Neural progenitor cell (in vitro differentiated cells): ENCODE measurements around the gene ZNF598. TPM values are rescaled to one million over a fixed set of nuclear protein-coding genes. Genes with fewer than 3 reads are reported as not detected.

ENCODE experiments used
- DNase-seq: peaks from one replicate; pipeline ENCODE4 v3.0.0-alpha.2; 2016; ENCODE audit warnings: low spot score
- H2AFZ ChIP-seq: fragments of 200-600 bp; sonication (generic); replicated peaks from 2 replicates; pipeline ENCODE4 v1.6.1; 2016; ENCODE audit warnings: antibody characterized with exemption
- H3F3A ChIP-seq: fragments of 200-600 bp; sonication (generic); 2 replicates; pipeline ENCODE4 v1.6.1; 2016; ENCODE audit warnings: antibody characterized with exemption, low read depth
- H3K27ac ChIP-seq: fragments of 200-600 bp; sonication (generic); 2 replicates; pipeline ENCODE4 v1.5.1; 2016; ENCODE audit warnings: mild to moderate bottlenecking
- H3K27me3 ChIP-seq: fragments of 200-600 bp; sonication (generic); 2 replicates; pipeline ENCODE4 v1.6.1; 2016; ENCODE audit warnings: mild to moderate bottlenecking, moderate library complexity
- H3K36me3 ChIP-seq: fragments of 200-600 bp; sonication (generic); 2 replicates; pipeline ENCODE4 v1.5.1; 2016
- H3K4me1 ChIP-seq: fragments of 200-600 bp; sonication (generic); 2 replicates; pipeline ENCODE4 v1.6.1; 2016; ENCODE audit warnings: mixed run types
- H3K4me2 ChIP-seq: fragments of 200-600 bp; sonication (generic); 2 replicates; pipeline ENCODE4 v1.6.1; 2016
- H3K4me3 ChIP-seq: fragments of 200-600 bp; sonication (generic); 2 replicates; pipeline ENCODE4 v1.5.1; 2016
- H3K79me2 ChIP-seq: fragments of 200-600 bp; sonication (generic); 2 replicates; pipeline ENCODE4 v1.6.1; 2016; ENCODE audit warnings: low read depth
- H3K9ac ChIP-seq: fragments of 200-600 bp; sonication (generic); 2 replicates; pipeline ENCODE4 v1.6.1; 2016
- H3K9me3 ChIP-seq: fragments of 200-600 bp; sonication (generic); 2 replicates; pipeline ENCODE4 v1.5.1; 2016; ENCODE audit warnings: low read depth
- H4K20me1 ChIP-seq: fragments of 200-600 bp; sonication (generic); 2 replicates; pipeline ENCODE4 v1.6.1; 2016; ENCODE audit warnings: low read depth
- H3K27ac Mint-ChIP-seq: 3 replicates; pipeline ENCODE4 v1.8.0; 2021; ENCODE audit warnings: mixed read lengths
- H3K27me3 Mint-ChIP-seq: 2 replicates; pipeline ENCODE4 v1.8.0; 2022; ENCODE audit warnings: low read depth, mild to moderate bottlenecking, inconsistent platforms, moderate library complexity, mixed read lengths; ENCODE audit not compliant: insufficient read depth
- H3K36me3 Mint-ChIP-seq: 3 replicates; pipeline ENCODE4 v1.8.0; 2021; ENCODE audit warnings: mixed read lengths
- H3K4me1 Mint-ChIP-seq: 3 replicates; pipeline ENCODE4 v1.8.0; 2021; ENCODE audit warnings: mixed read lengths
- H3K4me3 Mint-ChIP-seq: 3 replicates; pipeline ENCODE4 v1.8.0; 2021; ENCODE audit warnings: mild to moderate bottlenecking, moderate library complexity, mixed read lengths
- H3K9me3 Mint-ChIP-seq: 3 replicates; pipeline ENCODE4 v1.8.0; 2020; ENCODE audit warnings: mixed read lengths
- EZH2 ChIP-seq: fragments of 200-600 bp; sonication (generic); IDR thresholded peaks from 2 replicates; pipeline ENCODE4 v1.6.1; 2017; ENCODE audit warnings: antibody characterized with exemption, mild to moderate bottlenecking, moderate library complexity
- EZH2phosphoT487 ChIP-seq: fragments of 200-600 bp; sonication (generic); IDR thresholded peaks from 2 replicates; pipeline ENCODE4 v1.6.1; 2017; ENCODE audit warnings: antibody characterized with exemption
- total RNA-seq: library from RNA; depleted of rRNA; stranded (reverse); fragments of >200 nt; gene quantifications from 2 replicates; pipeline ENCODE4 v1.2.3, GENCODE V29; 2015; ENCODE audit warnings: low replicate concordance
- TF ChIP-seq, protein P1 (sequence below): fragments of 200-600 bp; sonication (generic); IDR thresholded peaks from 2 replicates; pipeline ENCODE4 v1.5.1; 2017; ENCODE audit warnings: antibody characterized with exemption, mild to moderate bottlenecking

The ZNF598 gene
- total RNA-seq, 1 donor from 2014 or later: 12.7 TPM

DNA sequence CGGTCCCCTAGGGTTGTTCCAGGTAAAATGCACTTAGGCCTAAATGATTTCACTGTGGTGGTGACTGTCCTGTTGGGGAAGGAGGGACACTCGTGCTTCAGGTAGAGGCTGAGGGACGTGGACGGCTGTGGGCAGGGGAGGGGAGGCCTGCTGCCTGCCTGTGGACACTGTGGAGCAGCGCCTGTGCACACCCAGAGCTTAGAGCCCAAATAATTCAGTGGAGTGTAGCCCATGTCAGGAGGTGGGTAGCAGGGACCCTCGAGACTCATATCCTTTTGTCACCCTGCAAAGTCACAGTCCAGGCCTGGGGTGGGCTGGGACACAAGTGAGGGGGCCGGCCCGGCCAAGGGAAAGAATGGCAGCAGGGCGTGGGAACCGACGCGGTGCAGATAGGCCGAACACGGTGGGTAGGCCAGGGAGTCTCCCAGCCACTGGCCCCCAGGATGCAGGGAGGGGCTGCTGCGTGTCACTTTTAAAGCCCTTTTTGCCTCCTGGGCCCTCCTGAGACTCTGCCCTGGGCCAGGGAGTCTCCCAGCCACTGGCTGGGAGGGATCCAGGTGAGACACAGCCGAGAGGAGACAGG is 16.3 kb upstream of the ZNF598 start:
- Histone ChIP-seq H4K20me1 (peaks cover 5% of the 10 kb centered on the region), H3K27me3 (peaks cover 76% of the 10 kb centered on the region), H3K9me3 (no peaks in the 10 kb centered on the region), H2AFZ (no peak overlapping the region), H3K4me2 (peak overlapping the region; percentile 67), H3K79me2 (no peaks in the 10 kb centered on the region), H3K4me1 (peaks cover 10% of the 10 kb centered on the region), H3F3A (peaks cover 13% of the 10 kb centered on the region), H3K27ac (no peak overlapping the region), H3K4me3 (no peak overlapping the region), H3K36me3 (no peaks in the 10 kb centered on the region), H3K9ac (no peak overlapping the region)
- DNase-seq: no peak
- TF ChIP-seq EZH2phosphoT487: no peak
- TF ChIP-seq, protein P1, sequence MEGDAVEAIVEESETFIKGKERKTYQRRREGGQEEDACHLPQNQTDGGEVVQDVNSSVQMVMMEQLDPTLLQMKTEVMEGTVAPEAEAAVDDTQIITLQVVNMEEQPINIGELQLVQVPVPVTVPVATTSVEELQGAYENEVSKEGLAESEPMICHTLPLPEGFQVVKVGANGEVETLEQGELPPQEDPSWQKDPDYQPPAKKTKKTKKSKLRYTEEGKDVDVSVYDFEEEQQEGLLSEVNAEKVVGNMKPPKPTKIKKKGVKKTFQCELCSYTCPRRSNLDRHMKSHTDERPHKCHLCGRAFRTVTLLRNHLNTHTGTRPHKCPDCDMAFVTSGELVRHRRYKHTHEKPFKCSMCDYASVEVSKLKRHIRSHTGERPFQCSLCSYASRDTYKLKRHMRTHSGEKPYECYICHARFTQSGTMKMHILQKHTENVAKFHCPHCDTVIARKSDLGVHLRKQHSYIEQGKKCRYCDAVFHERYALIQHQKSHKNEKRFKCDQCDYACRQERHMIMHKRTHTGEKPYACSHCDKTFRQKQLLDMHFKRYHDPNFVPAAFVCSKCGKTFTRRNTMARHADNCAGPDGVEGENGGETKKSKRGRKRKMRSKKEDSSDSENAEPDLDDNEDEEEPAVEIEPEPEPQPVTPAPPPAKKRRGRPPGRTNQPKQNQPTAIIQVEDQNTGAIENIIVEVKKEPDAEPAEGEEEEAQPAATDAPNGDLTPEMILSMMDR: no peak
- TF ChIP-seq EZH2: no peak
- no peaks in the 10 kb centered on the region for H3K9me3 Mint-ChIP-seq
- H3K27me3 Mint-ChIP-seq: peaks cover 27% of the 10 kb centered on the region
- H3K36me3 Mint-ChIP-seq: no peaks in the 10 kb centered on the region
- peak overlapping the region; percentile 80 for H3K4me3 Mint-ChIP-seq
- H3K4me1 Mint-ChIP-seq: peaks cover 18% of the 10 kb centered on the region
- H3K27ac Mint-ChIP-seq: no peak overlapping the region

DNA sequence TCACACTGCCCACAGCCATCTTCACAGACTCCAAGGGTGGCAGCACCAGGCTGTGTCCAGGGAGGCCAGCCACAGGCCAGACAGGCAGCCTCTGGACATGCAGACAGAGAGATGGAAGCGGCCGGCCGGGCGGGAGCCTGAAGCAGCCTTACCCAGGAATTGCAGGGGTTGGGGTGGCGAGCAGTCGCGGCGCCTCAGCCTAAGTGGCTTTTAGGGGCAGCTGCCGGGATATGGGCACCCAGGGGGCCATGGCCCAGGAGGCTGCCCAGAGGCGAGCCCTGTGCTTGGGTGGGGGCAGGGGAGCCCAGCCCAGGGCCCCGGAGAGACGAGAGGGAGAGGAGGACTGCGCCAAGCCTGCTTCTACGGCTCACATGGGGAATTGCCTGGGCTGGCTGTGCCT is 15.6 kb upstream of the ZNF598 start:
- H3K4me1 Mint-ChIP-seq: peaks cover 22% of the 10 kb centered on the region
- H3K9ac ChIP-seq: no peak overlapping the region
- H3K36me3 ChIP-seq: no peaks in the 10 kb centered on the region
- H3F3A ChIP-seq: peaks cover 13% of the 10 kb centered on the region
- H3K9me3 Mint-ChIP-seq: no peaks in the 10 kb centered on the region
- H3K4me3 Mint-ChIP-seq: peak overlapping the region; percentile 80
- H3K27me3 Mint-ChIP-seq: peaks cover 34% of the 10 kb centered on the region
- H2AFZ ChIP-seq: no peak overlapping the region
- peaks cover 83% of the 10 kb centered on the region for H3K27me3 ChIP-seq
- no peak for DNase-seq
- H4K20me1 ChIP-seq: peaks cover 5% of the 10 kb centered on the region
- no peaks in the 10 kb centered on the region for H3K9me3 ChIP-seq
- no peak overlapping the region for H3K27ac ChIP-seq
- H3K4me1 ChIP-seq: peaks cover 15% of the 10 kb centered on the region
- no peak overlapping the region for H3K4me2 ChIP-seq
- H3K36me3 Mint-ChIP-seq: no peaks in the 10 kb centered on the region
- TF ChIP-seq, protein P1: no peak
- TF ChIP-seq EZH2 (no peak), EZH2phosphoT487 (no peak)
- H3K79me2 ChIP-seq: no peaks in the 10 kb centered on the region
- H3K4me3 ChIP-seq: no peak overlapping the region
- H3K27ac Mint-ChIP-seq: no peak overlapping the region

DNA sequence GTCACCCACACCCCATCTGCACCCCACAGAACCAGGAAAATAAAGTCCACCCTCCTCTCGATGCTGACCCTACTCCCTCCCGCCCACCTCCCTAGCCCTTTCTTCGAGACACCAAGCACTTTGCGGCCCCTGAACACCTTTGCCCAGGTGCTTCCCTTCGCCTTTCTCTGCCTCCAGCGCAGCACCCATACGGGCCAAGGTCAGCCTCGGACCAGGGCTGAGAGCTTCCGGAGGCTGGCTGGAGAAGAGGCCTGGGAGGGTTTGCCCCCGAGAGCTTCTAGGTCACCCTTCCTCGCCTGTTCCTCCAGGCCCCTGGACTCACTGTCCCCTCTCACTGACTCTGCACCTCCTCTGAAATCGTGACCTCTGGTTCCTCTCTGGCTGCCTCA is 14.4 kb upstream of the ZNF598 start:
- H3K27me3 ChIP-seq: peaks cover 95% of the 10 kb centered on the region
- H3F3A ChIP-seq: peaks cover 17% of the 10 kb centered on the region
- no peaks in the 10 kb centered on the region for H3K9me3 ChIP-seq
- H3K36me3 ChIP-seq: no peaks in the 10 kb centered on the region
- H3K4me2 ChIP-seq: no peak overlapping the region
- Mint-ChIP-seq H3K9me3 (no peaks in the 10 kb centered on the region), H3K36me3 (no peaks in the 10 kb centered on the region), H3K27ac (peak overlapping the region; percentile 30), H3K27me3 (peaks cover 36% of the 10 kb centered on the region), H3K4me3 (peak overlapping the region; percentile 41), H3K4me1 (peaks cover 22% of the 10 kb centered on the region)
- no peaks in the 10 kb centered on the region for H3K79me2 ChIP-seq
- H3K4me1 ChIP-seq: peaks cover 19% of the 10 kb centered on the region
- DNase-seq: no peak
- peaks cover 5% of the 10 kb centered on the region for H4K20me1 ChIP-seq
- no peak overlapping the region for H3K9ac ChIP-seq
- H3K27ac ChIP-seq: no peak overlapping the region
- H2AFZ ChIP-seq: no peak overlapping the region
- TF ChIP-seq, protein P1: no peak
- TF ChIP-seq EZH2phosphoT487 (no peak), EZH2 (no peak)
- no peak overlapping the region for H3K4me3 ChIP-seq
